WERI-Rb-1 (cell line): Measurements from ENCODE around the gene ASB14.

ENCODE experiments used
- DNase-seq: peaks from one replicate; pipeline ENCODE4 v3.0.0-alpha.2; 2020
- H3K27ac ChIP-seq: fragments of 250-450 bp; sonication (Bioruptor Pico); 2 replicates; pipeline ENCODE4 v1.5.1; 2020; ENCODE audit warnings: mild to moderate bottlenecking, moderate library complexity
- H3K27me3 ChIP-seq: fragments of 250-450 bp; sonication (Bioruptor Pico); 2 replicates; pipeline ENCODE4 v1.5.1; 2021; ENCODE audit warnings: mild to moderate bottlenecking, low read depth, moderate library complexity; ENCODE audit not compliant: insufficient read depth, severe bottlenecking
- H3K36me3 ChIP-seq: fragments of 250-450 bp; sonication (Bioruptor Pico); 2 replicates; pipeline ENCODE4 v1.5.1; 2020; ENCODE audit warnings: mild to moderate bottlenecking, moderate library complexity
- H3K4me3 ChIP-seq: 2 replicates; pipeline ENCODE4 v1.5.1; 2011; ENCODE audit warnings: low read depth, mild to moderate bottlenecking, control low read depth, low read length
- H3K9me3 ChIP-seq: fragments of 250-450 bp; sonication (Bioruptor Pico); 2 replicates; pipeline ENCODE4 v1.5.1; 2021; ENCODE audit warnings: mild to moderate bottlenecking, moderate library complexity; ENCODE audit not compliant: severe bottlenecking
- TF ChIP-seq, protein P1 (sequence below): IDR thresholded peaks from 2 replicates; pipeline ENCODE4 v1.5.1; 2011; ENCODE audit warnings: low read depth, mild to moderate bottlenecking, control low read depth, inconsistent platforms, low read length

ASB14 gene

DNA sequence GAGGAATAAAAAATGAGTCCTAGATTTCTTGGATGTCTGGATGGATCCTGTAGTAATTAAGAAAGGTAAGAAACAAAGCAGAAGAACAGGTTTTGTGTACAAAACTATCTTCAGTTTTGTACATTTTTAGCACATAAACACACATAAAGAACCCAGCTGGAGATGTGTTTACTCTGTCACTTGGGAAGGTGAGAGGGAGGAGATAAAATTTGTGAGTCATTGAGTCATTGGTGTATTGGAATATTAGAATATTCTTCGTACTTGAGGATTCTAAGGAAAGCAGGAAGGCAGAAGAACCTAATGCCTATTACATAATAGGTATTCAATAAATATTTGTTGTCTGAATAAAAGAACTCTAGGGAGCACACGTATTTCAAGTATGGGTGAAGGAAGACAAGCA, 47.5 kb downstream of the ASB14 start:
- no peak for DNase-seq
- no peaks in the 10 kb centered on the region for H3K9me3 ChIP-seq
- H3K27ac ChIP-seq: no peak overlapping the region
- no peak overlapping the region for H3K4me3 ChIP-seq
- H3K36me3 ChIP-seq: peaks cover 54% of the 10 kb centered on the region
- TF ChIP-seq, protein P1, sequence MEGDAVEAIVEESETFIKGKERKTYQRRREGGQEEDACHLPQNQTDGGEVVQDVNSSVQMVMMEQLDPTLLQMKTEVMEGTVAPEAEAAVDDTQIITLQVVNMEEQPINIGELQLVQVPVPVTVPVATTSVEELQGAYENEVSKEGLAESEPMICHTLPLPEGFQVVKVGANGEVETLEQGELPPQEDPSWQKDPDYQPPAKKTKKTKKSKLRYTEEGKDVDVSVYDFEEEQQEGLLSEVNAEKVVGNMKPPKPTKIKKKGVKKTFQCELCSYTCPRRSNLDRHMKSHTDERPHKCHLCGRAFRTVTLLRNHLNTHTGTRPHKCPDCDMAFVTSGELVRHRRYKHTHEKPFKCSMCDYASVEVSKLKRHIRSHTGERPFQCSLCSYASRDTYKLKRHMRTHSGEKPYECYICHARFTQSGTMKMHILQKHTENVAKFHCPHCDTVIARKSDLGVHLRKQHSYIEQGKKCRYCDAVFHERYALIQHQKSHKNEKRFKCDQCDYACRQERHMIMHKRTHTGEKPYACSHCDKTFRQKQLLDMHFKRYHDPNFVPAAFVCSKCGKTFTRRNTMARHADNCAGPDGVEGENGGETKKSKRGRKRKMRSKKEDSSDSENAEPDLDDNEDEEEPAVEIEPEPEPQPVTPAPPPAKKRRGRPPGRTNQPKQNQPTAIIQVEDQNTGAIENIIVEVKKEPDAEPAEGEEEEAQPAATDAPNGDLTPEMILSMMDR: no peak
- H3K27me3 ChIP-seq: no peaks in the 10 kb centered on the region

DNA sequence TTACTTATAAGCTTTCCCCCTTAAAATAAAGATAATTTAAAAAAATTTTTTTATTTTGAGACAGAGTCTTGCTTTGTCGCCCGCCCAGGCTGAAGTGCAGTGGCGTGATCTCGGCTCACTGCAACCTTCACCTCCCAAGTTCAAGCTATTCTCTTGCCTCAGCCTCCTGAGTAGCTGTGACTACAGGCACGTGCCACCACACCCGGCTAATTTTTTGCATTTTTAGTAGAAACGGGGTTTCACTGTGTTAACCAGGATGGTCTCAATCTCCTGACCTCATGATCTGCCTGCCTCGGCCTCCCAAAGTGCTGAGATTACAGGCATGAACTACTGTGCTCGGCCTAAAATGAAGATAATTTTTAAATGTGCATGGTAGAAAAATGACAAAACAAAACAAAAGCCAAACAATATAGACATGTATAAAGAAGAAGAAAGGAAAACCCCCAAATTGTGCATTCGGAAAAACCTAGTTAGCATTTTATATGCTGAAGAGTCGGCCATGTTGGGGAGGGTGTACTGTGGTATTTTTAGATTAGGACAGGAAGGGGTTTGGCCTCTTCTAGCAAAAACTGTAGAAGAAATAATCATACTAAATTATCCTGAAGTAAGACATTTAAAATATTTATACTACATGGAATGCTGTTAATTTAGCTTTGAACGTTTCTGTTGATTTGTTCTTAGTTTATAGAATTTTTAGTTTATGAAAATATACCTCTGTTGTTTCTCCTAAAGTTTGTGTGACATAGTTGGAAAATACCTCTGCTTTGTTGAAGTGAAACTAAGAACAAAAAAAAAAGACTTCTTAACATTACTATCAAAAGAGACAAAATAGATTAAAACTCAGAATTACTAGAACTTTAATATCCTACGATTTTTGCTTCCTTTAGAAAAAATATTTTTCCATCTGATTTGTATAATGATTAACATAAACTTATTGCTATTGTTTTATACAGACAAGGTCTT, 57.6 kb downstream of the ASB14 start:
- DNase-seq: no peak

DNA sequence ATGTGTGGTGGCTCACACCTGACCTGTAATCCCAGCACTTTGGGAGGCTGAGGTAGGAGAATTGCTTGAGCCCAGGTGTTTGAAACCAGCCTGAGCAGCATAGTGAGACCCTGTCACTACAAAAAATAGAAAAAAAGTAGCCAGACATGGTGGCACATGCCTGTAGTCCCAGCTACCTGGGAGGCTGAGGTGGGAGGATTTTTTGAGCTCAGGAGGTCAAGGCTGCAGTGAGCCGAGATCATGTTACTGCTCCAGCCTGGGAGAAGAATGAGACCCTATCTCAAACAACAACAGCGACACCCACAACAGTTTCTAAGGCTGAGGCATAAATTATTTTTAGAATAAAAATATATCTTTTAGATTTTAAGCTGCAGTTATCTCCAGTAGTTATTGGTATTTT, 58.7 kb downstream of the ASB14 start:
- Histone ChIP-seq H3K27me3 (no peaks in the 10 kb centered on the region), H3K4me3 (no peak overlapping the region), H3K9me3 (no peaks in the 10 kb centered on the region), H3K36me3 (peaks cover 11% of the 10 kb centered on the region), H3K27ac (no peak overlapping the region)
- TF ChIP-seq, protein P1: no peak
- DNase-seq: no peak

More for the DNA sequence above, 57.6 kb downstream of the ASB14 start:
- TF ChIP-seq, protein P1: no peak
- Histone ChIP-seq H3K4me3 (no peak overlapping the region), H3K27me3 (no peaks in the 10 kb centered on the region), H3K27ac (no peak overlapping the region), H3K36me3 (peaks cover 17% of the 10 kb centered on the region), H3K9me3 (no peaks in the 10 kb centered on the region)

DNA sequence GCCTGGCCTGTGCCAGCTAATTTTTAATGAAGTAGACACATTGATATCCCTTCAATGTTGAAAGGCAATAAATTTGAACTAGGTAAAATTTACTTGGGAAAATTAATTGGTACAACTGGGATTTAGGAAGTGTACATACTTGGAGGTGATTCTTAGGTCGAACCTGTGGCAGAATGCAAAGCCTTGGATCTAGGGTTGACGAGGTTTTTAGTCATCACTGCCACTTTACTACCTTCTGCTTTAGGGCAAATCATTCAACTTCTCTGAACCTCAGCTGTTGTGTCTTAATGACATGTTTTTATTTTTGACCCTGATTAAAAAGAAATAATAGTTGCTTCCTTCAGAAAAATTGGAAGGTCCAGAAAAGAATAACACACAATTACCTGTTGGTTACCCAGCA, 62.5 kb downstream of the ASB14 start:
- Histone ChIP-seq H3K27ac (no peak overlapping the region), H3K36me3 (no peaks in the 10 kb centered on the region), H3K4me3 (no peak overlapping the region), H3K27me3 (no peaks in the 10 kb centered on the region), H3K9me3 (no peaks in the 10 kb centered on the region)
- TF ChIP-seq, protein P1: no peak
- DNase-seq: no peak

DNA sequence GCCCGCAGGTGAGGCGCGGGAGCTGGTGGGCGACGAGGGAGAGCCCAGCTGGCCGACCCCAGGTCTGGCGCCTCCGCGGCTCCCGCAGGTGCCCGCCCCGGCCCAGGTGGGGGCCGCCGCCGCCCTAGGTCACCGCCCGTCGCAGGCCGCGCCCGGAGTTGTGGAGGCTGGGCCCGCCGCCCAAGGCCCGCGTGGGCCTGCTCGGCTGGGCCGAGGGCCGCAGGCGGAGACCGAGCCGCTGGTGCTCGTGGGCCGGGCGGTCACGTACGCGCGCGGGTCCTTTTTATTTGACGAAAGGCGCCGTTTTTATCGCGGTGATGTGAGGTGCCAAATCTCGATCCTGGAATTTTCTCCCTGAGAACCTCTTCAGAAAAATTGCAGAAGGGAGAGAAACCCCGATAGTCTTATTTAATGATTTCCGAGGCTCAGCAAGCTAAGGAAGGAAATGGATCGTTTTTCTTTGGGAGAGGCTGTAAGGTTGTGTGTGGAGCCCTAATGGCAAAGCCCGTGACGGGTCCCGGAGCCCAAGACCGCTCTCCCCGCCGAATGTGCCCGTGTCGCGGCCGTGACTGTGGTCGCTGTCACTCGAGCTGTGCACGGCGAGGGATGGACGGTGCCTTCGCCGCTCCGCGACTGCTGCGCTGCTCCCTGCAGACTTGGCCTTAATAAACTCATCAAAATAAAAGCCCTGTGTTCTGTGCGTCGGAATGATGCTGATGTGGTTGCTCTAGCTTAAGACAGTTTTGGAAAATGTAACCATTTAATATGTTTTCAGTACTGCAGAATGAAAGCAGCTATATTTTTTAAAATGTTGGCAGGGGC, 64.3 kb downstream of the ASB14 start:
- Histone ChIP-seq H3K4me3 (peak overlapping the region; percentile 99), H3K27ac (peak overlapping the region; percentile 88), H3K36me3 (no peaks in the 10 kb centered on the region), H3K27me3 (no peaks in the 10 kb centered on the region), H3K9me3 (no peaks in the 10 kb centered on the region)
- peak; percentile 27 for DNase-seq
- TF ChIP-seq, protein P1: no peak
